H1 (cell line): Measurements from ENCODE around the gene SMAD6. TPM values are rescaled to one million over a fixed set of nuclear protein-coding genes. Genes with fewer than 3 reads are reported as not detected.

Experiments used
- CTCF ChIA-PET: fragments of 300-600 bp; sonication (Branson Sonifier 250); formaldehyde crosslinking; loops from one replicate; lab custom pipeline; 2021; ENCODE audit not compliant: partially characterized antibody; lab: Charles Lee
- POLR2A ChIA-PET: fragments of 300-600 bp; sonication (Branson Sonifier 250); formaldehyde crosslinking; loops from one replicate; lab custom pipeline; 2021; ENCODE audit warnings: inconsistent platforms; ENCODE audit not compliant: partially characterized antibody; lab: Charles Lee
- DNase-seq, 2 experiments: peaks; one replicate each; pipeline versions ENCODE4 v3.0.0 to v3.0.0-alpha.2; 2010 to 2022; ENCODE audit warnings: low spot score in 2 of 2, low read depth in 1 of 2, mixed read lengths in 1 of 2
- FAIRE-seq: peaks from 2 replicates; lab custom pipeline; 2011; peaks lifted over from hg19 to GRCh38; lab: Jason Lieb, UNC
- H2AFZ ChIP-seq: 2 replicates; pipeline ENCODE4 v1.8.1; 2012; ENCODE audit warnings: low read length, inconsistent platforms
- H2AK5ac ChIP-seq: 2 replicates; pipeline ENCODE4 v1.6.1; 2013; ENCODE audit warnings: low read depth, low read length
- H2BK120ac ChIP-seq: replicated peaks from 2 replicates; pipeline ENCODE3; 2013; ENCODE audit warnings: low read depth, low read length, inconsistent platforms
- H2BK12ac ChIP-seq: 2 replicates; pipeline ENCODE4 v1.6.1; 2013; ENCODE audit warnings: low read depth, low read length
- H2BK15ac ChIP-seq: 2 replicates; pipeline ENCODE4 v1.6.1; 2013; ENCODE audit warnings: low read length
- H2BK20ac ChIP-seq: 2 replicates; pipeline ENCODE4 v1.6.1; 2013; ENCODE audit warnings: low read length
- H2BK5ac ChIP-seq: 2 replicates; pipeline ENCODE4 v1.6.1; 2013; ENCODE audit warnings: low read depth, low read length
- H3K14ac ChIP-seq: 2 replicates; pipeline ENCODE4 v1.6.1; 2013; ENCODE audit warnings: inconsistent platforms; ENCODE audit not compliant: insufficient read length
- H3K18ac ChIP-seq: 2 replicates; pipeline ENCODE4 v1.6.1; 2013; ENCODE audit warnings: low read length; ENCODE audit errors: extremely low read depth
- H3K23ac ChIP-seq: 2 replicates; pipeline ENCODE4 v1.6.1; 2013; ENCODE audit warnings: inconsistent platforms; ENCODE audit not compliant: insufficient read length
- H3K23me2 ChIP-seq: 2 replicates; pipeline ENCODE4 v1.6.1; 2013; ENCODE audit warnings: low read depth, low read length
- H3K27ac ChIP-seq: 2 replicates; pipeline ENCODE4 v1.6.1; 2011; ENCODE audit warnings: low read depth, low read length, inconsistent platforms
- H3K27me3 ChIP-seq, 4 experiments: replicated peaks in 1 of 4; 1 replicate in 1 of 4; 2 replicates in 3 of 4; pipeline versions ENCODE4 v1.6.1 to v1.8.1; 2011 to 2013; ENCODE audit warnings: low read length in 3 of 4, mild to moderate bottlenecking in 3 of 4, inconsistent platforms in 2 of 4, mixed read lengths in 2 of 4, moderate library complexity in 1 of 4; ENCODE audit not compliant: control insufficient read depth in 3 of 4, insufficient read depth in 3 of 4; ENCODE audit errors: extremely low read depth in 1 of 4
- H3K36me3 ChIP-seq, 4 experiments: 2 replicates each; pipeline versions ENCODE4 v1.6.1 to v1.8.1; 2011 to 2013; ENCODE audit warnings: mild to moderate bottlenecking in 4 of 4, low read length in 3 of 4, moderate library complexity in 2 of 4, control low read depth in 1 of 4, inconsistent platforms in 1 of 4; ENCODE audit not compliant: insufficient read depth in 4 of 4, control insufficient read depth in 2 of 4
- H3K4ac ChIP-seq: replicated peaks from 2 replicates; pipeline ENCODE3; 2013; ENCODE audit warnings: low read length, low read depth, mixed read lengths, inconsistent platforms; ENCODE audit not compliant: insufficient read length
- H3K4me1 ChIP-seq, 4 experiments: replicated peaks in 1 of 4; 1 replicate in 1 of 4; 2 replicates in 3 of 4; pipeline versions ENCODE4 v1.6.1 to v1.8.1; 2011 to 2013; ENCODE audit warnings: low read length in 3 of 4, inconsistent platforms in 2 of 4, mixed read lengths in 1 of 4; ENCODE audit not compliant: insufficient read depth in 4 of 4, control insufficient read depth in 3 of 4
- H3K4me2 ChIP-seq, 2 experiments: 2 replicates each; pipeline versions ENCODE4 v1.6.1 to v1.8.1; 2011 to 2013; ENCODE audit warnings: low read depth in 2 of 2, low read length in 2 of 2, control low read depth in 1 of 2, inconsistent platforms in 1 of 2, mild to moderate bottlenecking in 1 of 2; ENCODE audit not compliant: insufficient read depth in 1 of 2
- H3K4me3 ChIP-seq, 4 experiments: fragments of 200-600, 300-600 bp in 1 of 4; sonication (generic), shearing (Covaris generic), sonication (Bioruptor Twin) in 1 of 4; 2 replicates each; pipeline versions ENCODE4 v1.5.1 to v1.8.1; 2011 to 2016; ENCODE audit warnings: low read length in 4 of 4, low read depth in 3 of 4, control low read depth in 2 of 4, inconsistent platforms in 2 of 4, mild to moderate bottlenecking in 2 of 4, mixed read lengths in 1 of 4, moderate library complexity in 1 of 4; ENCODE audit not compliant: insufficient read depth in 2 of 4; ENCODE audit errors: extremely low read depth in 1 of 4
- H3K56ac ChIP-seq: replicated peaks from 2 replicates; pipeline ENCODE3; 2013; ENCODE audit warnings: low read depth, mild to moderate bottlenecking, mixed read lengths, low read length, inconsistent platforms; ENCODE audit not compliant: insufficient read length
- H3K79me1 ChIP-seq: 2 replicates; pipeline ENCODE4 v1.6.1; 2013; ENCODE audit warnings: low read depth, low read length, control low read depth
- H3K79me2 ChIP-seq, 2 experiments: 2 replicates each; pipeline versions ENCODE4 v1.6.1 to v1.8.1; 2012 to 2013; ENCODE audit warnings: low read length in 2 of 2, mild to moderate bottlenecking in 2 of 2, inconsistent platforms in 1 of 2; ENCODE audit not compliant: insufficient read depth in 2 of 2, control insufficient read depth in 1 of 2
- H3K9ac ChIP-seq, 4 experiments: replicated peaks in 1 of 4; 1 replicate in 1 of 4; 2 replicates in 3 of 4; pipeline versions ENCODE4 v1.6.1 to v1.8.1; 2011 to 2013; ENCODE audit warnings: low read depth in 3 of 4, low read length in 3 of 4, control low read depth in 2 of 4, mild to moderate bottlenecking in 2 of 4, moderate library complexity in 2 of 4, inconsistent platforms in 1 of 4; ENCODE audit errors: extremely low read depth in 1 of 4
- H3K9me3 ChIP-seq, 2 experiments: 2 replicates each; pipeline versions ENCODE4 v1.6.1 to v1.8.1; 2012 to 2013; ENCODE audit warnings: mild to moderate bottlenecking in 2 of 2, moderate library complexity in 2 of 2, control low read depth in 1 of 2, inconsistent platforms in 1 of 2, low read depth in 1 of 2, low read length in 1 of 2, mixed read lengths in 1 of 2; ENCODE audit not compliant: insufficient read depth in 2 of 2
- H4K20me1 ChIP-seq, 2 experiments: replicated peaks in 1 of 2; 2 replicates each; pipeline versions ENCODE3 to v1.8.1; 2011 to 2013; ENCODE audit warnings: inconsistent platforms in 2 of 2, low read length in 2 of 2, mild to moderate bottlenecking in 1 of 2; ENCODE audit not compliant: insufficient read depth in 2 of 2, control insufficient read depth in 1 of 2
- H4K5ac ChIP-seq: 2 replicates; pipeline ENCODE4 v1.6.1; 2013; ENCODE audit warnings: low read length, low read depth, mixed read lengths, inconsistent platforms; ENCODE audit not compliant: insufficient read length
- H4K8ac ChIP-seq: 2 replicates; pipeline ENCODE4 v1.8.0; 2013; ENCODE audit warnings: mild to moderate bottlenecking, moderate library complexity, low read length, inconsistent platforms; ENCODE audit not compliant: insufficient read depth; ENCODE audit errors: extremely low read depth
- H4K91ac ChIP-seq: replicated peaks from 2 replicates; pipeline ENCODE3; 2013; ENCODE audit warnings: low read length, mixed read lengths, inconsistent platforms; ENCODE audit not compliant: insufficient read length
- BACH1 ChIP-seq: IDR thresholded peaks from 2 replicates; pipeline ENCODE4 v1.6.1; 2012; ENCODE audit warnings: low read length, improper control_type of control experiment
- BCL11A ChIP-seq, 2 experiments: IDR thresholded peaks; one replicate each; pipeline ENCODE4 v1.6.1; 2011; ENCODE audit warnings: low read depth in 2 of 2, low read length in 2 of 2, mild to moderate bottlenecking in 2 of 2
- JUN ChIP-seq: IDR thresholded peaks from 2 replicates; pipeline ENCODE4 v1.6.1; 2011; ENCODE audit warnings: low read depth, mild to moderate bottlenecking, improper control_type of control experiment, low read length
- PHF8 ChIP-seq: fragments of 200-600 bp; sonication (generic); conservative IDR thresholded peaks from 2 replicates; pipeline ENCODE4 v1.7.1; 2012; ENCODE audit warnings: low read depth, mild to moderate bottlenecking, inconsistent platforms, low read length, moderate library complexity
- POLR2A ChIP-seq, 2 experiments: IDR thresholded peaks; 1 replicate in 1 of 2; 2 replicates in 1 of 2; pipeline ENCODE4 v1.6.1; 2011; ENCODE audit warnings: low read depth in 2 of 2, low read length in 2 of 2, mild to moderate bottlenecking in 2 of 2; ENCODE audit errors: control extremely low read depth in 1 of 2
- RAD21 ChIP-seq, 2 experiments: IDR thresholded peaks in 1 of 2; conservative IDR thresholded peaks in 1 of 2; 2 replicates each; pipeline ENCODE4 v1.6.1; 2011; ENCODE audit warnings: low read depth in 2 of 2, low read length in 2 of 2, improper control_type of control experiment in 1 of 2, inconsistent platforms in 1 of 2, mild to moderate bottlenecking in 1 of 2, moderate library complexity in 1 of 2
- SIX5 ChIP-seq: IDR thresholded peaks from 2 replicates; pipeline ENCODE4 v1.6.1; 2011; ENCODE audit warnings: mild to moderate bottlenecking, low read depth, low read length
- SP2 ChIP-seq: IDR thresholded peaks from 2 replicates; pipeline ENCODE4 v1.6.1; 2012; ENCODE audit warnings: mild to moderate bottlenecking, low read length, inconsistent platforms
- TCF12 ChIP-seq: IDR thresholded peaks from 2 replicates; pipeline ENCODE4 v1.6.1; 2011; ENCODE audit warnings: low read depth, mild to moderate bottlenecking, low read length
- WGBS, 2 experiments: shearing (Covaris generic) in 1 of 2; methylation state at CpG; one replicate each; pipeline versions ENCODE4 v1.1.6 to v1.1.7; 2013 to 2015; ENCODE audit warnings: low lambda C conversion rate in 2 of 2, mixed read lengths in 2 of 2, inconsistent platforms in 1 of 2, low coverage in 1 of 2, missing lambda C conversion rate in 1 of 2; ENCODE audit not compliant: insufficient replicate concordance in 2 of 2, insufficient coverage in 1 of 2, insufficient read length in 1 of 2; ENCODE audit errors: extremely low coverage in 1 of 2, missing lambda C conversion rate in 1 of 2; 5-methylcytosine and 5-hydroxymethylcytosine counted together
- polyA plus RNA-seq, 7 experiments: library from polyadenylated mRNA; depleted of rRNA in 3 of 7; stranded (reverse) in 5 of 7; unstranded in 2 of 7; fragments of >200 nt in 5 of 7; fragments of 200-250 nt in 2 of 7; gene quantifications; 1 replicate in 5 of 7; 2 replicates in 1 of 7; 4 replicates in 1 of 7; pipeline versions ENCODE4 v1.2.1 to v1.2.3, GENCODE V29; 2011 to 2013; ENCODE audit warnings: missing spikeins in 2 of 7, mixed read lengths in 2 of 7
- total RNA-seq: library from RNA; stranded (reverse); fragmentation: NEBNext Ultra II Directional; extraction: Animal tissue kit (Norgen Biotek cat#: 25700); gene quantifications from 2 replicates; pipeline ENCODE4 v1.2.1, GENCODE V29; 2021

The SMAD6 gene
- total and polyA plus RNA-seq, 2 of the 8 experiments (the other 6 are each of a cell fraction or from before 2014, with no cell fraction given) = 1.8 to 7.0 TPM

GRCh38 chr15:66652806-66653205, 49.2 kb upstream of the SMAD6 start:
- ChIA-PET CTCF (interaction anchor here (0.5 to 2.6 kb wide), 3 partner anchors 19 to 195 kb away, joined by 5 to 8 read pairs (median 5); no protein-coding TSS in a partner anchor), POLR2A (interaction anchor here (0.5 to 1.1 kb wide), 2 partner anchors 18 to 30 kb away, joined by 3 to 4 read pairs; no protein-coding TSS in a partner anchor)
- Histone ChIP-seq H2BK12ac (0 out of 2 replicates have a peak overlapping the region, but pooled peaks have one; percentile 84), H3K9ac (no peak overlapping the region), H3K36me3 (no peaks in the 10 kb centered on the region), H4K91ac (peak overlapping the region; percentile 44), H3K18ac (no peak overlapping the region), H3K9me3 (no peaks in the 10 kb centered on the region), H2AFZ (no peak overlapping the region), H3K23me2 (peaks cover 2% of the 10 kb centered on the region; the same call in 1 of the 2 replicates), H2BK15ac (peak overlapping the region; percentile 75; the same call in 1 of the 2 replicates), H4K20me1 (no peaks in the 10 kb centered on the region), H3K79me1 (no peaks in the 10 kb centered on the region), H3K79me2 (no peaks in the 10 kb centered on the region), H2BK5ac (no peak overlapping the region), H3K27ac (no peak overlapping the region), H3K4me2 (no peak overlapping the region), H2AK5ac (no peak overlapping the region), H2BK120ac (no peak overlapping the region), H3K4ac (no peak overlapping the region), H3K4me3 (no peak overlapping the region), H3K27me3 (peaks cover 0 to 2% (median 0%) of the 10 kb centered on the region in 4 experiments; a peak in 1 of 7 replicates), H3K23ac (no peak overlapping the region), H3K56ac (no peak overlapping the region), H3K14ac (no peak overlapping the region), H4K5ac (no peak overlapping the region), H2BK20ac (no peak overlapping the region), H4K8ac (no peak overlapping the region), H3K4me1 (peaks cover 12 to 37% (median 23%) of the 10 kb centered on the region in 4 experiments)
- FAIRE-seq (no peak), DNase-seq (no peak)
- WGBS, 2 experiments = 91% methylated on average over 2 of the region's 3 CpGs; no CpG with 5 or more reads in 1 of the 2 experiments
- TF ChIP-seq BACH1 = no peak
- no peak for TF ChIP-seq SIX5
- no peak for TF ChIP-seq RAD21 (IDR thresholded peaks at IDR 0.05 in 1 of 2, conservative IDR thresholded peaks at IDR 0.05 in 1 of 2; ENCODE audit: low read depth in 2 of 2, low read length in 2 of 2)
- no peak for TF ChIP-seq SP2
- TF ChIP-seq PHF8 = no peak
- TF ChIP-seq POLR2A (IDR thresholded peaks at IDR 0.05; ENCODE audit: control extremely low read depth in 1 of 2, low read depth in 2 of 2, low read length in 2 of 2) = no peak
- no peak for TF ChIP-seq BCL11A (IDR thresholded peaks at IDR 0.05; ENCODE audit: low read depth in 2 of 2, low read length in 2 of 2)
- TF ChIP-seq TCF12 = no peak
- no peak for TF ChIP-seq JUN
